Smooth muscle cell of the umbilical artery (primary cell): ENCODE measurements around the gene SMIM44. TPM values are rescaled to one million over a fixed set of nuclear protein-coding genes. Genes with fewer than 3 reads are reported as not detected.

Source experiments
- total RNA-seq: library from RNA; depleted of rRNA; stranded (reverse); fragments of >200 nt; gene quantifications from 2 replicates; pipeline ENCODE4 v1.2.3, GENCODE V29; 2014

Gene SMIM44
- not detected in 2 replicates for total RNA-seq

DNA sequence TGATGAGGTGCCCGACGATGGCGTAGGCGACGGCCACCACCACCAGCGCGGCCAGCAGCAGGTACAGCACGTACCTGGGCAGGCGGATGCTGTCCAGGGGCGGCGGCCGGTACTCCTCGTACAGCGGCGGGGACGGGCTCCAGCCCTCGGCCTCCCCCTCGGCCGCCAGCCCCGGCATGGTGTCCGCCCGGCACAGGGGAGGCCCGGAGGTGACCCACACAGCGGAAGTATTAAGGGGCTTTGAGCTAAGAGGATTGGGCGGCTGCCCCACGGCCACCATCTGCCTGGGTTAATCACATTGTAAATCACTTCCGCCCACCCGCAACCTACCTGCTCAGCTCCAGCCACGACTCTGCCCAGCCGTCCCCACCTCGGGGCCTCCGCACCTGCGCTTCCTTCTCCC, at the start of gene SMIM44:
Gene SMIM44, minus strand, starts transcription at position 216 of the 403 bp plus-strand sequence. Its CDS starts 38 bp downstream, at position 178.

DNA sequence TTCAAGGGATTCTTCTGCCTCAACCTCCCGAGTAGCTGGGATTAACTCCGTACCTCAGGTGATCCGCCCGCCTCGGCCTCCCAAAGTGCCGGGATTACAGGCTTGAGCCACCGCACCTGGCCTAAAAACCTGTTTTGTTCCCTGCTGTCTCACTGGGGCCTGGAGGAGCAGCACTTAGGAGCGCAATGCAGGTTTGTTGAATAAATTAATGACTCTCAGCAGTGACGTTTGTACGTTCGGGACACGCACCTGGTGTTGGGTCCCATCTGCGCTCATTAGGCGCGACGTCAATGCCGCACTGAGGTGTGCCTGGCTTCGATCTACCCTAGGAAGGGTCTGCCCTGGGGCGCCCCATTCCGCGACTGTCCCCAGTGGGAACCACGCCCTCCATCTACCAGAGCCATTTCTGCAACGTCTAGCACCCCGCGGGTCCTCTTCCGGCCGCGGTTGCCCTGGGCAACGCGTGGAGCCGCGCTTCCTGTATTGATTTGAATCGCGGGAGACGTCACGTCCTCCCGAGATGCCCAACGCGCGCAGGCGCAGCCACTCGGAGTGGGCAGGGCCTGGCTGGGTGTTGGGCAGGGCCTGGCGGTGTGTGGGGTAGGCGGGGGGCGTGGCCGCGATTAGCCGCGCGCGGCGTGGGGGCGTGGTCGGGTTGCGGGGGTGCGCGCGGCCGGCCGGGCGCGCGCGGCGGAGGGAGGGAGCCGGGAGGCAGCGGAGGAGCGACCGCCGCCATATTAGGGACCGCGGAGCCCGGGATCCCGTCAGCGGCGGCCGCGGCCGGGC, 22.6 kb upstream of the SMIM44 start, which contains the start of gene FZR1:
Gene FZR1, plus strand, starts transcription at position 714 of the 786 bp plus-strand sequence. CDS start 16,679 bp downstream, outside the sequence.

DNA sequence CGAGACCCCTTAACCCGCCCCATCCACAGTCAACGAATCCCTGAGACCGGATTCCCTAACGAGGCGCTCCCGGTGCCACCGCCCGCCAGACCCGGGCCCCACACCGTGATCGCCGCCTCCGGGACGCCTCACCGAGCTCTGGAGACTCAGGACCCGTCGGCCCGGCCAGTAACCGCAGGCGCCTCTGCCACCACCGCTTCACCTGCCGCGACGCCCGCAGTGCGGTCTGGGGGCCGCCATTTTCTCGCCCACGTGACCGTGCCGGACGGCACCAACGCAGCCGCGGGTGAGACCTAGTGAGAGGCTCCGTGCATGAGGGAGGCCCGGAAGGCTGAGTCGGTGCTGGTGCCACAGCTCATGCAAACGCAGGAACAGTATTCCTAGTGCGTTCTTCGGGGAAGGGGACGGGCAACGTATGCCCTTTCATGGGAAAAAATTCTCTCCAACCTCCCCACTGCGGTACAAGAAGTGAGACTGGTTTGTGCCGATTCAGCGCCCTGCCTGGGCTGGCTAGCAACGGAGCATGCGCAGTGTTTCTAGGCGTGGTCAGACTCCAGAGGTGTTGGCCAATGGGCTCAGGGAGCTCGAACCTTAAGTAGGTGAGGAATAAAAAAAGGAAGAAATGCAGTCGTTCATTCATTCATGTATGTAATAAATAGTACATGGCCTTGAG, 17.3 kb upstream of the SMIM44 start, which contains the start of gene DOHH:
Gene DOHH, minus strand, starts transcription at position 246 of the 673 bp plus-strand sequence. CDS start 3,860 bp downstream, outside the sequence.

DNA sequence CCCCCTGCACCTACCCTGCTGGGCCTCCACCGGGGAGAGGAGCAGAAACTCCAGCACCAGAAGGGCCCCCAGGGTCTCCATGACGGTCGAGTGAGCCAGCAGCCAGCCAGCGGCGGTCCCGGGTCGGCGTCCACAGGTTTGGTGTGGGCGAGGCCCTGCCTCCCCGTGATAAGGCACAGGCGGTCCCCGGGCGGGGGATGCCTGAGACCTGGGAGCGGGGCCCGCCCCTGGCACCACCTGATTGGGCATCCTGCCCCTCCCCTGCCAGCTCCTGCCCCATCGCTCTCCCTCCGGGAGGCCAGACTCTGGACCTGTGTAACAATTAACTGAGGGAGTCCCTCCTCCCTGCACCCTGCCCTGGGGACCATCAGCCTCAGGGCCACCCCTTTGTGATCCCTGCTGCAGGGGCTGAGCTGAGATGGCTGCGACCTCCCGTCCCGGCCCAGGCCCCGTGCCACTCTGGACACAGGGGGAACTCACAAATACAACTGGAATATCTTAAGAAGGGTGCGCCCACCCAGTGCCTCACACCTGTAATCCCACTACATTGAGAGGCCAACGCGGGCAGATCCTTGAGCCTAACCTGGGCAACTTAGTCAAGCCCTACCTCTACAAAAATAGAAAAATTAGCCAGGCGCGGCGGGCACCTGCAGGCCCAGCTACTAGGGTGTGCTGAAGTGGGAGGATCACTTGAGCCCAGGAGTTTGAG, 2.7 kb downstream of the SMIM44 start, which contains the start of gene SMIM24:
Gene SMIM24, minus strand, starts transcription at position 143 of the 709 bp plus-strand sequence. Its CDS starts 62 bp downstream, at position 81.

Other genes with a start within 250 kb of the SMIM44 start
- gene NFIC, start 116.9 kb downstream of the SMIM44 start, total RNA-seq = 38.3 and 102 TPM in 2 replicates
- gene SMIM24, start 2.9 kb downstream of the SMIM44 start, total RNA-seq = not detected in 2 replicates
- 8.0 and 11.7 TPM in 2 replicates for gene DOHH, start 17.2 kb upstream of the SMIM44 start, total RNA-seq
- 29.7 and 51.3 TPM in 2 replicates for gene FZR1, start 22.9 kb upstream of the SMIM44 start, total RNA-seq
- gene TEKTIP1, start 55.7 kb upstream of the SMIM44 start, total RNA-seq = not detected in 2 replicates
- 117 and 155 TPM in 2 replicates for gene MFSD12, start 74.1 kb upstream of the SMIM44 start, total RNA-seq
- gene HMG20B, start 89.5 kb upstream of the SMIM44 start, total RNA-seq = 55.8 and 65.8 TPM in 2 replicates
- gene GIPC3, start 102.0 kb upstream of the SMIM44 start, total RNA-seq = under 0.01 TPM in 1 of 2 replicates, not detected in the other
- 0.89 and 2.2 TPM in 2 replicates for gene TBXA2R, start 123.4 kb upstream of the SMIM44 start, total RNA-seq
- 20.2 and 32.9 TPM in 2 replicates for gene CACTIN, start 143.3 kb upstream of the SMIM44 start, total RNA-seq
- gene PIP5K1C, start 217.0 kb upstream of the SMIM44 start, total RNA-seq = 38.9 and 62.7 TPM in 2 replicates
- not detected in 2 replicates for gene TJP3, start 224.9 kb upstream of the SMIM44 start, total RNA-seq